Dermis microvascular lymphatic vessel endothelial cell (primary cell): ENCODE measurements around the gene LEMD2. TPM values are rescaled to one million over a fixed set of nuclear protein-coding genes. Genes with fewer than 3 reads are reported as not detected.

Experiments
- DNase-seq, 2 donors: peaks; one replicate each; pipeline versions ENCODE4 v3.0.0 to v3.0.0-alpha.2; 2010; ENCODE audit warnings: low read depth in 2 of 2
- total RNA-seq: library from RNA; depleted of rRNA; stranded (reverse); fragments of >200 nt; gene quantifications from 2 replicates; pipeline ENCODE4 v1.2.1, GENCODE V29; 2014

Gene LEMD2
- total RNA-seq, 1 donor from 2014 or later: 24.6 TPM

GRCh38 chr6:33820243-33820642, 31.3 kb upstream of the LEMD2 start:
- DNase-seq: no peak

GRCh38 chr6:33819021-33819420, 30.1 kb upstream of the LEMD2 start:
- no peak for DNase-seq

- no peak for DNase-seq
Measured at GRCh38 chr6:33818293-33818692, 29.4 kb upstream of the LEMD2 start.

GRCh38 chr6:33817489-33817888, 28.6 kb upstream of the LEMD2 start:
- DNase-seq: no peak

- no peak for DNase-seq
Measured at GRCh38 chr6:33816911-33817310, 28.0 kb upstream of the LEMD2 start.

GRCh38 chr6:33815854-33816253, 26.9 kb upstream of the LEMD2 start:
- DNase-seq: peak in 1 of 2 donors; percentile 37

- no peak for DNase-seq
Measured at GRCh38 chr6:33813990-33814985, 25.4 kb upstream of the LEMD2 start.

GRCh38 chr6:33813246-33813904, 24.4 kb upstream of the LEMD2 start:
- DNase-seq: no peak

GRCh38 chr6:33812669-33813068, 23.7 kb upstream of the LEMD2 start:
- peak in 1 of 2 donors; percentile 61 for DNase-seq

- no peak for DNase-seq
Measured at GRCh38 chr6:33809594-33809993, 20.7 kb upstream of the LEMD2 start.

GRCh38 chr6:33808641-33809180, 19.8 kb upstream of the LEMD2 start:
- no peak for DNase-seq

- DNase-seq: peak in 1 of 2 donors; percentile 41
Measured at GRCh38 chr6:33807606-33808005, 18.7 kb upstream of the LEMD2 start.

- no peak for DNase-seq
Measured at GRCh38 chr6:33806841-33807240, 17.9 kb upstream of the LEMD2 start.

GRCh38 chr6:33803571-33804053, 14.7 kb upstream of the LEMD2 start, which contains the start of gene MLN:
Gene MLN (minus strand): TSS chr6:33804003. CDS start chr6:33801163, 2,840 bp downstream.
- DNase-seq: no peak

GRCh38 chr6:33802186-33802958, 13.4 kb upstream of the LEMD2 start:
- DNase-seq: no peak

GRCh38 chr6:33801611-33802010, 12.7 kb upstream of the LEMD2 start:
- DNase-seq: no peak

- DNase-seq: no peak
Measured at GRCh38 chr6:33800248-33800969, 11.5 kb upstream of the LEMD2 start.

- DNase-seq: no peak
Measured at GRCh38 chr6:33799454-33800113, 10.7 kb upstream of the LEMD2 start.

GRCh38 chr6:33798343-33798848, 9.5 kb upstream of the LEMD2 start:
- no peak for DNase-seq
